Stimulated activated memory B cell treated with anti-CD40 and anti-IgM and Interleukin-4, amounts not matched to agents 10 μg/mL and 1 μg/mL and 100 μg/mL, for 72 hours (primary cell): ENCODE measurements around the gene ZMYND8.
"Not testable (repeated sequence)": the region's sequence is repeated elsewhere in the genome, so short reads cannot be mapped to it uniquely, and the experiment has no call there.

ENCODE experiments used
- ATAC-seq: fragments of 150-1000 bp; cut with Tn5 transposase; 2 replicates; pipeline ENCODE4 v1.10.0; 2021
- H3K27ac Mint-ChIP-seq: one replicate; pipeline ENCODE4 v1.8.0; 2022; ENCODE audit warnings: mild to moderate bottlenecking, mixed read lengths
- H3K27me3 Mint-ChIP-seq: one replicate; pipeline ENCODE4 v1.8.0; 2022; ENCODE audit warnings: mixed read lengths
- H3K36me3 Mint-ChIP-seq: one replicate; pipeline ENCODE4 v1.8.0; 2022; ENCODE audit warnings: mixed read lengths
- H3K4me1 Mint-ChIP-seq: one replicate; pipeline ENCODE4 v1.8.0; 2022; ENCODE audit warnings: mixed read lengths
- H3K4me3 Mint-ChIP-seq: one replicate; pipeline ENCODE4 v1.8.0; 2022; ENCODE audit warnings: mild to moderate bottlenecking, moderate library complexity, mixed read lengths
- H3K9me3 Mint-ChIP-seq: one replicate; pipeline ENCODE4 v1.8.0; 2022; ENCODE audit warnings: mixed read lengths

ZMYND8 gene

GRCh38 chr20:47191956-47192355, 164.5 kb downstream of the ZMYND8 start:
- H3K9me3 Mint-ChIP-seq: no peaks in the 10 kb centered on the region
- H3K4me1 Mint-ChIP-seq: peaks cover 9% of the 10 kb centered on the region
- ATAC-seq: no peak
- peaks cover 8% of the 10 kb centered on the region for H3K27me3 Mint-ChIP-seq
- H3K36me3 Mint-ChIP-seq: no peaks in the 10 kb centered on the region
- H3K27ac Mint-ChIP-seq: no peak overlapping the region
- no peak overlapping the region for H3K4me3 Mint-ChIP-seq

GRCh38 chr20:47191074-47191673, 165.3 kb downstream of the ZMYND8 start:
- Mint-ChIP-seq H3K27ac (no peak overlapping the region), H3K9me3 (no peaks in the 10 kb centered on the region), H3K4me3 (no peak overlapping the region), H3K36me3 (no peaks in the 10 kb centered on the region), H3K27me3 (peaks cover 8% of the 10 kb centered on the region), H3K4me1 (peaks cover 1% of the 10 kb centered on the region)
- ATAC-seq: no peak

- H3K4me3 Mint-ChIP-seq: no peak overlapping the region
- no peaks in the 10 kb centered on the region for H3K36me3 Mint-ChIP-seq
- no peaks in the 10 kb centered on the region for H3K4me1 Mint-ChIP-seq
- H3K27ac Mint-ChIP-seq: no peak overlapping the region
- no peak for ATAC-seq
- no peaks in the 10 kb centered on the region for H3K9me3 Mint-ChIP-seq
- H3K27me3 Mint-ChIP-seq: no peaks in the 10 kb centered on the region
Measured at GRCh38 chr20:47189060-47189459, 167.4 kb downstream of the ZMYND8 start.

GRCh38 chr20:47188540-47188939, 168.0 kb downstream of the ZMYND8 start:
- no peak for ATAC-seq
- Mint-ChIP-seq H3K27ac (no peak overlapping the region), H3K4me1 (no peaks in the 10 kb centered on the region), H3K4me3 (no peak overlapping the region), H3K36me3 (no peaks in the 10 kb centered on the region), H3K9me3 (no peaks in the 10 kb centered on the region), H3K27me3 (no peaks in the 10 kb centered on the region)

- no peaks in the 10 kb centered on the region for H3K27me3 Mint-ChIP-seq
- H3K36me3 Mint-ChIP-seq: no peaks in the 10 kb centered on the region
- no peaks in the 10 kb centered on the region for H3K4me1 Mint-ChIP-seq
- ATAC-seq: no peak
- H3K27ac Mint-ChIP-seq: no peak overlapping the region
- H3K9me3 Mint-ChIP-seq: no peaks in the 10 kb centered on the region
- no peak overlapping the region for H3K4me3 Mint-ChIP-seq
Measured at GRCh38 chr20:47187450-47188195, 168.9 kb downstream of the ZMYND8 start.

GRCh38 chr20:47183367-47183766, 173.1 kb downstream of the ZMYND8 start:
- no peak for ATAC-seq
- no peaks in the 10 kb centered on the region for H3K4me1 Mint-ChIP-seq
- H3K27ac Mint-ChIP-seq: no peak overlapping the region
- H3K36me3 Mint-ChIP-seq: no peaks in the 10 kb centered on the region
- H3K9me3 Mint-ChIP-seq: no peaks in the 10 kb centered on the region
- no peak overlapping the region for H3K4me3 Mint-ChIP-seq
- no peaks in the 10 kb centered on the region for H3K27me3 Mint-ChIP-seq

- H3K9me3 Mint-ChIP-seq: no peaks in the 10 kb centered on the region
- H3K27ac Mint-ChIP-seq: no peak overlapping the region
- H3K4me3 Mint-ChIP-seq: no peak overlapping the region
- H3K4me1 Mint-ChIP-seq: no peaks in the 10 kb centered on the region
- no peaks in the 10 kb centered on the region for H3K27me3 Mint-ChIP-seq
- ATAC-seq: peak; percentile 82
- H3K36me3 Mint-ChIP-seq: no peaks in the 10 kb centered on the region
Measured at GRCh38 chr20:47181056-47181862, 175.2 kb downstream of the ZMYND8 start.

- no peaks in the 10 kb centered on the region for H3K9me3 Mint-ChIP-seq
- H3K27ac Mint-ChIP-seq: no peak overlapping the region
- no peak overlapping the region for H3K4me3 Mint-ChIP-seq
- no peaks in the 10 kb centered on the region for H3K27me3 Mint-ChIP-seq
- no peaks in the 10 kb centered on the region for H3K36me3 Mint-ChIP-seq
- ATAC-seq: no peak
- no peaks in the 10 kb centered on the region for H3K4me1 Mint-ChIP-seq
Measured at GRCh38 chr20:47179267-47179666, 177.2 kb downstream of the ZMYND8 start.

- Mint-ChIP-seq H3K27me3 (no peaks in the 10 kb centered on the region), H3K9me3 (no peaks in the 10 kb centered on the region), H3K36me3 (no peaks in the 10 kb centered on the region), H3K4me3 (no peak overlapping the region), H3K27ac (no peak overlapping the region), H3K4me1 (no peaks in the 10 kb centered on the region)
- no peak for ATAC-seq
Measured at GRCh38 chr20:47178851-47179250, 177.6 kb downstream of the ZMYND8 start.

GRCh38 chr20:47178277-47178676, 178.2 kb downstream of the ZMYND8 start:
- H3K4me3 Mint-ChIP-seq: no peak overlapping the region
- H3K9me3 Mint-ChIP-seq: no peaks in the 10 kb centered on the region
- no peaks in the 10 kb centered on the region for H3K36me3 Mint-ChIP-seq
- no peaks in the 10 kb centered on the region for H3K27me3 Mint-ChIP-seq
- no peak overlapping the region for H3K27ac Mint-ChIP-seq
- no peak for ATAC-seq
- H3K4me1 Mint-ChIP-seq: no peaks in the 10 kb centered on the region

GRCh38 chr20:47176217-47176616, 180.3 kb downstream of the ZMYND8 start:
- ATAC-seq, H3K27ac Mint-ChIP-seq, H3K27me3 Mint-ChIP-seq, H3K4me3 Mint-ChIP-seq, H3K4me1 Mint-ChIP-seq, H3K9me3 Mint-ChIP-seq, H3K36me3 Mint-ChIP-seq: not testable (repeated sequence)

- Mint-ChIP-seq H3K4me1 (no peaks in the 10 kb centered on the region), H3K9me3 (no peaks in the 10 kb centered on the region), H3K27ac (no peak overlapping the region), H3K36me3 (no peaks in the 10 kb centered on the region), H3K4me3 (no peak overlapping the region), H3K27me3 (no peaks in the 10 kb centered on the region)
- ATAC-seq: no peak
Measured at GRCh38 chr20:47175493-47175892, 181.0 kb downstream of the ZMYND8 start.

- ATAC-seq: no peak
Measured at GRCh38 chr20:47174456-47175243, 181.8 kb downstream of the ZMYND8 start.

GRCh38 chr20:47173596-47174216, 182.8 kb downstream of the ZMYND8 start:
- Mint-ChIP-seq H3K9me3 (no peaks in the 10 kb centered on the region), H3K4me1 (no peaks in the 10 kb centered on the region), H3K27ac (no peak overlapping the region), H3K36me3 (no peaks in the 10 kb centered on the region), H3K27me3 (no peaks in the 10 kb centered on the region), H3K4me3 (no peak overlapping the region)
- no peak for ATAC-seq

More at GRCh38 chr20:47174456-47175243, 181.8 kb downstream of the ZMYND8 start:
- Mint-ChIP-seq H3K36me3 (no peaks in the 10 kb centered on the region), H3K4me1 (no peaks in the 10 kb centered on the region), H3K4me3 (no peak overlapping the region), H3K27me3 (no peaks in the 10 kb centered on the region), H3K27ac (no peak overlapping the region), H3K9me3 (no peaks in the 10 kb centered on the region)

- ATAC-seq: no peak
- Mint-ChIP-seq H3K9me3 (peaks cover under 1% of the 10 kb centered on the region), H3K27me3 (no peaks in the 10 kb centered on the region), H3K36me3 (no peaks in the 10 kb centered on the region), H3K4me3 (no peak overlapping the region), H3K4me1 (no peaks in the 10 kb centered on the region), H3K27ac (no peak overlapping the region)
Measured at GRCh38 chr20:47172579-47172978, 183.9 kb downstream of the ZMYND8 start.
